NCI-H1417 treated with DMSO at 0.1 percent for 48 hours (cell line): ENCODE measurements around the gene SBDS.
"Not testable (repeated sequence)": the region's sequence is repeated elsewhere in the genome, so short reads cannot be mapped to it uniquely, and the experiment has no call there.

Experiments used
- DNase-seq: peaks from one replicate; lab custom pipeline; 2025; lab: John Stamatoyannopoulos, UW

The SBDS gene

DNA sequence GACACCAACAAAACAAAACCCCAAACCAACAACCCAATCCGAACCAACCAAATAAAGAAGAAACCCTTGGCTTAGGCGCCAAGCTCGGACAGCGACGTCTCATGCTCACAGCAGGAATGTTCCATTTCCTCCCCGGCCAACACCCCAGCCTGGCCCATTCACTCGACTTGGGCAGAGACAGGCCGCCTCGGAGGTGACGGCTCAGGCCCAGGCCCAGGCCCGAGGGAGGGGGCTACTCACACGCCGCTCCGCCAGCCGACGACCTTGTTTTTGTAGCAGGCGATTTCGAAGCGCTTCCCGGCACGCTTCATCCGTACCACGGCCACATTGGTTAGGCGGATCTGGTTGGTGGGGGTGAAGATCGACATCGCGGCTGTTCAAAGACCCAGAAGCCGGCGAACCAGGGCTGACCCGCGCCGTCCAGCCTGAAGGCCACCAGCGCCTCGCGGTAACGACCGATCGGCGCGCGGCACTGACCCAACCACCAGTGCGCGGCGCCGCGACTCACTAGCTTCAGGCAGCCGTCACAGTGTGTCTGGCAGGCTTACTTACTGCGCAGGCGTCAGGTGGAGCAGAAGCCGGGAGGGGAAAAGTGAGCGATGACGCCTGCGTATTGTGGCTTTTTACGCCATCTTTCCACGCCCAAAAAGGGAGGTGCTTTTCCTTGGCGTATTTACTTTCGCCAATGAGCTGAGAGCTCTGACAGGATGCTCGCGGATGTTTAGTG lies at the start of gene SBDS:
Gene SBDS, minus strand, starts transcription at position 537 of the 727 bp plus-strand sequence. Its CDS starts 169 bp downstream, at position 368.
- DNase-seq = peak; percentile 92

DNA sequence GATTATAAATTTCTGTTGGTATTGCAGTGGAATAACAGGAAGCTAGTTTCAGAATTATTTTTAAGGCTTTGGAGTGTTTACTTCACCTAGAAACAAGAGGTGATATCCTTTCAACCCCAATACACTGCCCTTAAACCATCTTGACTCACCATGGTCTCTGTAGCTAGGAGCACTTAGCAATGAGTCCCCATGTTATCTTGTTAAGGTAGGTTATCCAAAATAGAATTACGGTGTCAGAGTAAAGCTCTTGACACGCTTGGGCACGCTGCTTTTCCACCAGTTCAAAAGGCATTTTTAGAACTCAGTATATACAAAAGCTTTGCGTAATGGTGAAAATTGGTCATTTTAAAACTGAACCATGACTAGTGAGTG lies 48.2 kb upstream of the SBDS start:
- DNase-seq = not testable (repeated sequence)

DNA sequence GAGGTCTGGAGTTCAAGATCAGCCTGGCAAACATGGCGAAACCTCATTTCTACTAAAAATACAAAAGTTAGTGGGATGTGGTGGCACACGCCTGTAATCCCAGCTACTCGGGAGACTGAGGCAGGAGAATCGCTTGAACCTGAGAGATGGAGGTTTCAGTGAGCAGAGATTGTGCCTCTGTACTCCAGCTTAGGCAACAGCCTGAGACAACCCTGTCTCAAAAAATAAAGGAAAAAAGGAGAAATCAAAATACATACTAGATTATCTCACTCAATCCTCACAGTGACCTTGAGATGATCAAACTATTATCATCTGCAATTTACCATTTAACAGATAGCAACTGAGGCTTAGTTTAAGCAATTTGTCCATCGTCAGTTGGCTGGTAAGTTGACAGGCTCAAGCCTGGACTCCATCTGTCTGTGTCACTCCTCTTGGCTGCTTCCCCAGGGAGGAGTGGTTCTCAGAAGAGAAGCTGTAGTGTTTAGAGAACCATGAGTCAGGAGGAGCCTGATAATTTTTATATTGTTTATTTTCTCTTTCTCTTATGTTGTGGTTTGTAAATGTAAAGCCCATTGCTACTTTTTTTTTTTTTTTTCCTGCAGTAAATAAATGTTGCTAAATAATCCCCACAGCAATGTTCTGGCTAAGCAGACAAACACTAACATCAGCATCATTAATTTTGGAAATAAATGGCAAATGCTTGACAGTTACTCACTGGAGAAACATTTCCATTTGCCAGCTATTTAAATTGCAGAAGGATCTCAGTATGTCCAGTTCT lies 47.6 kb upstream of the SBDS start:
- DNase-seq = not testable (repeated sequence)

DNA sequence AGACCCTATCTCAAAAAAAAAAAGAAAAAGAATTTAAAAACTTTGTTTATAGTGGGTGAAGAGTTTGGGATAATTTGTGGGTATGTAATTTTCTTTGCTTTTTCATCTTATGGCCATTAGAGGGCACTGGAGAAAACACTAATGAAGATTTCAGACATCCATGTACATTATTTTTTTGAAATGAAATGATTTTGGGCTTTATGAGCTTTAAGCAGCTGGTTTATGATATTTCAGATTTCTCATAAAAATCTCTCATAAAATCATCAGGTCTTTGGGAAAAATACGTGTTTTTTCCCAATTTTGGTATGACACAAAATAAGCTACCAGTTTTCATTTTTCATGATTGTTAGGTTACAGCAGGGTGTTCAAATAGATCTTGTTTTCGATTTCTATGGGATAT lies 45.4 kb upstream of the SBDS start:
- DNase-seq = not testable (repeated sequence)

DNA sequence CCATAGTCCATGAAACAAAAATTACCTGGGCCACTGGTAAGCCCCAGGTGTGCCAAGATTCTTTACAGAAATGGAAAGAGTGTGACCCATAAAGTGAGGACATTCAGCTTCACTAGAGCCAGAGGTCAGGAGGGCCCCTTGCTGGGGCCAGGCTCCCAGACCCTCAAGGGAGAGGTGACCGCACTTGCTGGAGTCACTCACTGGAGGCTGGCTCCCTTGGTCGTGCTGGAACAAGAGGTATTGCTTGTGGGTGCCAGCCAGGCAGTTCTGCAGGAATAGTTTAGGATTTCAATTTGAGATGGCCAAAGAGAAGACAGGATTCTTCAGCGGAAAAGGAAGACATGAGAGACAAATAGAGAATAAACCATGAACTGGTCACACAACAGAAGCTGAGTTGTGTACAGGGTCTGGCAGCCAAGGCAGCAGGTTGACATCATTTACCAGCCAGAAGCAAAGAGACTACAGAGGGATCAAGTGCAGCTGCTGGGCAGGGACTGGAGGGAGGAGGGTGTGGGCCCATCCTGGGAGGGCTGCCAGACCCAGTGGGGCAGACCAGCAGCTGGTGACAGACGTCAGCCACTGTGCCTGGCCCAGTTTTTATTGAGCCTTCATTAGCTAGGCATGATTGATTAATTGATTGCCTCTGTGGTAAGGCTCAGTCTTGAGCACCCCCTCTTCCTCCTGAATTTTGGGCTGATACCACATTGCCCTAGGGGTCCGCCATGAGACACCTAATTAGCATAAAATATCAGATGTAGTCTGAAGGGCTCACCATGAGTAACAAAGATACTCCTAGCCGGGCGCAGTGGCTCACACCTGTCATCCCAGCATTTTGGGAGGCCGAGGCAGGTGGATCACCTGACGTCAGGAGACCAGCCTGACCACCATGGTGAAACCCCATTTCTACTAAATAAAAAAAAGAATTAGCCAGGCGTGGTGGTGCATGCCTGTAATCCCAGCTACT lies 41.3 kb upstream of the SBDS start:
- DNase-seq = not testable (repeated sequence)

DNA sequence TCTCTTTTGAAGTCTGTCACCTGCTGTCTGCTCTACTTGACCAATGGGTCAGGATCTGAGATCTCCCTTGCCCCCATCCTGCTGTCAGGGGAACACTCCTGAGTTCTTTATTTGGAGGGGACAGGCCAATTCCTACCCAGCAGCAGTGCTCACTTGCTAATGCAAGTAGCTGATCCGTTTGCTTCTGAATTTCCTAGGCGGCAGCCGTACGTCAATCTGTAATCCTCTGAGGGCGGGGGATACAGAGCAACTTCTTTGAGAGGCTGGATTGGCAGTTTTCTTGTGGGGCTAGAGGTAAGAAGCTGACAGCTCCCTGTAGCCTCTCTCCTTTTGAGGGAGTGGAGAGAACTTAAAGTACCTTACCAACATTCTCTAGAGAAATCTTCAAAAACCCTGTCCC lies 37.9 kb upstream of the SBDS start:
- DNase-seq = no peak

DNA sequence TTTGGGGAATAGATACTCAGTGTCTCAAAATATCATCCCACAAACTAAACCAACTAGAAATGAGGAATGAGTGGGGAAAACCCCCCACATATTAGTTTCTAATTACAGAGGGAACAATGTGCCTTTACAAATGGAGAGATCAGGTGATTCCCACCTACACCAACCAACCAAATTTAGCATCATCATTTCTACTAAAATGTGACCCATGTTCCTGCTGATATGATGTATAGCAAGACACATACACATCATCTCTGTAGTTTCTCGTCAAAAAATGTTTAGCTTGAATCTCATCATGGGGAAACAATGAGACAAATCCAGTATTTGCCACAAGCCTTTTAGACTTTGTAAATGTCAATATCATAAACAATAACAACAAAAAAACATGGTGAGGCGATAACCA lies 36.3 kb upstream of the SBDS start:
- not testable (repeated sequence) for DNase-seq

DNA sequence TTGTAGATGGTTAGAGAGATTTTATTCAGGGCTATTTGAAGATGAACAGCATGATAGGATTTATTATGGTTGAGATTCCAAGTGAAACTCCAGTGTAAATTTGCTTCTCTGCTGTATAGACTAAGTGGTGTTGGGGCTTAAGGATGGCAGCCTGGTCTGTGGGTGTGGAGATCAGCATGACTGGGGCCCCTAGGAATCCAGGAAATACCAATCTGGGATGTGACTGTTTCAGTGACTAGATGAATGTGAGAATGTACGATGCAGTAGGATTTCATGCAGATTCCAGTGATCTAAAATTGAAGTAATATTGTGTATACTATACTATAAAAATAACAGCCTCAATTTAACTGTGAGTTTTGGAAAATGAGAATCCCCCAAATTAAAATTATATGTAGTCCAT lies 30.1 kb upstream of the SBDS start:
- DNase-seq = not testable (repeated sequence)

DNA sequence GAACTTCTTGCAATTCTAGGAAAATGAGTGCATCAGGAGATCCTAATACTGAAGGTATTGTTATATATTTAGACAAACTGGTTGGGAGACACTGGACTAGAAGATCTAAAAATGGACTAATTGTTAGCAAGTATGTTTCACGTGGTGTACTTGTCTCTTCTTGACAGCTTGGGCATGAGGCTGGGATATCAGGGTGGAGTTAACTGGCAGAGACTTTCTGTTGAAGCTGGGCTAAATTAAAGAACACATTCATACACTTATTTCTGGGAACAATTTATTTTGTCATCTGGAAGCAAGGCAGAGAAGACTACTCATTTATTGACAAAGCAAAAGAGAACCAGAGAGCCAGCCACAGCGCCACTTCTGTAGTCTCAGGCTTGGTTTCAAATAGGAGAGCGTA lies 27.1 kb upstream of the SBDS start:
- DNase-seq = no peak

DNA sequence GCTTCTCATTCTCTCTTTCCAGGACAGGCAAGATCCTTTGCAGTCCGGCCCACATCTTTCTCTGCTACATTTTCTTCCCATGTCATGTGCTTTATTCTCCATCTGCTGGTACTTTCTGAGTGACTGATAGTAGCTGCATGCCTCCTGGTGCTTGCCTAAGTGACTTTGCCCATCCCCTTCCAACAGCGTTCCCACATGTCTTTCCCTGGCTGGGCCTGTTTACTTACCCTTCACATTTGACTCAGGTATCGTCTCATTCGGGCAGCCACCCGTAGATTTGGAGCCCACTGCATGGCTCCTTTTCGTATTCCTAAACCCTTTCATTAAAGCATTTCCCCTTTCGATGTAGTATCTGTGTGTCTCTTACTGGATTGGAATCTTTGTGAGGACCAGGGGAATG lies 25.9 kb upstream of the SBDS start:
- DNase-seq = no peak

DNA sequence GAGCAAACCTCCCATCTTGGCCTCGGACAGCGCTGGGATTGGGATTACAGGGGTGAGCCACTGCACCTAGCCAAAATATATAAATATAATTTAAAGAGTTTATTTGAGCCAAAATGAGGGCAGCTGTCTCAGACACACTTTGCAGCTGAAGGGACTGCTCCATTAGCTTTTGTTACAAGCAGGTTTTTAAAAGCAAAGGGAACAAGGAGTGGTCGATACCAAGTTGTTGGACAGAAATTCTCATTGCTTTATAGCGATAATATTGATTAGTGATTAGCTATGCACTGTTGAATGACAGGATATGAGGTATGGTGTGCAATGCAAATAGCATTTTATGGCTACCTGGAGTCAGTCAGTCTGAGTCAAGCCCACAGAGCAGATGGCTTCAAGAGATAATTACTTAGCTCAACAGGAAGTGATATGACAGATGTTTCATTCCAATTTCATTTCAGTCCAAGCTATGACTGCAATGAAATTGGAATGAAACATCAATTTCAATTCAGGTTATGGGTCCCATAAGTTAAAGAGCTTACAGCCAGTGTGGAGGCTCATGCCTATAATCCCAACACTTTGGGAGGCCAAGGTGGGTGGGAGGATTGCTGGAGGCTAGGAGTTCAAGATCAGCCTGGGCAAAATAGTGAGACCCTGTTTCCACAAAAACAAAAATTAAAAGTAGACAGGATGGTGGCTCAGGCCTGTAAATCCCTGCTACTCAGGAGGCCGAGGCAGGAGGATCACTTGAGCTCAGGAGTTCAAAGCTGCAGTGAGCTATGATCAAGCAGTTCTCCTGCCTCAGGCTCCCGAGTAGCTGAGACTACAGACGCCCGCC lies 24.4 kb upstream of the SBDS start:
- DNase-seq = peak; percentile 21

DNA sequence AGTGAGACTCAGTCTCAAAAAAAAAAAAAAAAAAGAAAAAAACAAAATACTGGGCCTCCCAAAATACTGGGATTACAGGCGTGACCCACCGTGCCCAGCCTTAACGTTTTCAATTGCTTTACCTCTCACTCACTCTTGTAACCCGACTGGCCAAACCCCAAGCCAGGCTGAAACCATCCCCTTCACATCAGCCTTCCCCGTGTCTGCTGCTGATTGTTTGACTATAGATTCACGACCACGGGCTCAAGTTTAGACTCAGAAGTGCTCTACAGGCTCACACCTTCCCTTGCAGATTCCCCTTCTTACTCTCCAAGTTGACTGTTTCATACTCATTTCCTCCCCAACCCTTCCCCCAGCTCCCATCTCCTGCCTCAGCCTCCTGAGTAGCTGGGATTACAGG lies 23.6 kb upstream of the SBDS start:
- no peak for DNase-seq

DNA sequence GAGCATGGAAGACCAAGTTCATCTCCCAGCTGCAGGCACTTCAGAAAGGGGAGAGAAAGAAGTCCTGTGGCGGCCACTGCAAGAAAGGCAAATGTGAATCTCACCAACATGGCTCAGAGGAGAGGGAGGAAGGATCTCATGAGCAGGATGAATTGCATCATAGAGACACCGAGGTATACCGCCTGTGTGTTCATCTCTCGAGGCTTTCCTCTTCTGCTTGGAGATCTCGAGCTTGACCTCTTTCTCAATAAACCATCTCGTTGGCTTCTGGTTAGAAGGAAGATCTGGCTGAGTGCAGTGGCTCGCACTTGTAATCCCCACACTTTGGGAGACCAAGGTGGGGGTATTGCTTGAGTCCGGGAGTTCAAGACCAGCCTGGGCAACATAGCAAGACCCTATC lies 22.6 kb upstream of the SBDS start:
- DNase-seq = not testable (repeated sequence)

DNA sequence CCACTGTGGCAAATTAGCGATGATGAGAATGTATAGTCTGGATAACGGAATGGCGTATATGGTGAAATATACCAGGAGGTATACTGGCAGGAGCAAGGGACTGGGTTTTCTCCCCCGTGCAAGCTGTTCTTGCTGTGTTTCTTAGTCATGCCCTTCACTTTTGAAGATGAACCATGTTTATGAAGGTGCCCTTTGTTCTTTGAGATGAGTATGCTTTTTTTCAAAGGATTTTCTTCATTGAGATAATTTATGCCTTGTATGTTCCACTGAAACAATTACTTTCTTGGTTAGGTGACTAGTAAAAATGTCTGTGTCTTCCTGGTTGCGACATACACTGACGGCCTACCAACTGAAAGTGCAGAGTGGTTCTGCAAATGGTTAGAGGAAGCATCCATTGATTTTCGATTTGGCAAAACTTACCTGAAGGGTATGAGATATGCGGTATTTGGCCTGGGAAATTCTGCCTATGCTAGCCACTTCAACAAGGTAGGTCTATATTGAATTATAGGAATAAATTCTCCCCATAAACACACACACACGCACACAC lies 18.8 kb upstream of the SBDS start:
- DNase-seq = not testable (repeated sequence)

DNA sequence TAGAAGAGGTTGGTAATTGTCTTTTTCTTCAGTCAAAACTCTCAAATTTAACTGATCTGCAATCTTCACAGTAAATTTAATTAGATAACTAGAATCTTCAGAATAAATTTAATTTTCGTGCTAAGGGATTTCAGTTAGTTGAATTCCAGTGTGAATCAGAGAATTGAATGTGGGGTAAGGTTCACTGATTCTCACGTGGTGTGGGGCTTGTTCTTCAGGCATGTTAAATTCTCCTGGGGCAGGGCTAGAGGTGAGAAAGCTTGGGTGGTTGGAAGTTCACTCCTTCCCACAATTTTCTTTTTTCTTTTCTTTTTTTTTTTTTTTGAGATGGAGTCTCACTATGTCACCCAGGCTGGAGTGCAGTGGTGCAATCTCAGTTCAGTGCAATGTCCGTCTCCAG lies 14.3 kb upstream of the SBDS start:
- DNase-seq = not testable (repeated sequence)

DNA sequence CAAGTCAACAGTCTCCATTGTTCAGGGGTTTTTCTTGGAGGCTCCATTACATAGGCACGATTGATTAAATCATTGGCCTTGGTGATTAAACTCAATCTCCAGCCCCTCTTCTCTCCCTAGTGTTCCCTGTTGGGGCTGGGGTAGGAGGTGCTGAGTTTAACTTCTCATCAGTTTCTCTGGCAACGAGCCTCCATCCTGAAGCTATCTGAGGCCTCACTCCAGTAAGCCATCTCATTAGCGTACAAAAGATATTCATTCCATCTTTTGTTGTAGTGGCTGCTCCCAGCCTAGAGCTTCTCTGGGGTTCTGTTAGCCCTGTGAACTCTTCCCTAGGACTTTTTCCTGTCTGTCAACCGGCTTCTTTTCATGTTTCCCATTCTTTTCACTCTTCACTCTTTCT lies 12.9 kb upstream of the SBDS start:
- DNase-seq = no peak

DNA sequence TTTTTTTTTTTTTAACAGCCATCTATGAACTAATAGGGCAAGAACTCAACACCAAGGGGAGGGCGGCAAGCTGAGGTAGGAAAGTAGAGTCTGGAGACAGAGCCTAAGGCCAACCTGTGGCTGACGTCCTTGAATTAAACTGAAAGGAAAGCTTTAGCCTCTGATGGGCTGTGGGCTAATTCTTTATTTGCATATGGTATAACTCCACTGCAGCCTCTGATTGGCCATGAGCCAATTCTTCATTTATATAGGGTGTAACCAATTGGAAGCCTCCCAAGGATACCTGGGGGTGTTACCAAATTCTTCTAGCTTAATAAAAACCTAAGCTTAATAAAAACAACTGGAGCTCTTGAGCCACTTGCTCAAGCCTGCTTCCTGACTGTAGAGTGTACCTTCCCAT lies 11.6 kb upstream of the SBDS start:
- DNase-seq = no peak

DNA sequence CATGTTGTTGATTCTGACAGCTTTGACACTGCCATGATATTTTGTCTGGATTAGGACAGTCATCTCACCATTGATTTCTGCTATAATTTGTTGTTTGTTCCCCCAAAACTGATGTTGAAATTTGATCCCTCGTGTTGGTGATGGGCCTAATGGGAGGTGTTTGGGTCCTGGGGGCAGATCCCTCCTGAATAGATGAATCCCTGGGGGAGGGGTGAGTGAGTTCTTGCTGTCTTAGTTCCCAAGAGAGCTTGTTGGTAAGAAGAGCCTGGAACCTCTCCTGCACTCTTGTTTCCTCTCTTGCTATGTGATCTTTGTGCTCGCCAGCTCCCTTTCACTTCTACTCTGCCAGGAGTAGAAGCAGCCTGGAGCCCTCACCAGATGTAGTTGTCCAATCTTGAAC lies 8.8 kb upstream of the SBDS start:
- not testable (repeated sequence) for DNase-seq

DNA sequence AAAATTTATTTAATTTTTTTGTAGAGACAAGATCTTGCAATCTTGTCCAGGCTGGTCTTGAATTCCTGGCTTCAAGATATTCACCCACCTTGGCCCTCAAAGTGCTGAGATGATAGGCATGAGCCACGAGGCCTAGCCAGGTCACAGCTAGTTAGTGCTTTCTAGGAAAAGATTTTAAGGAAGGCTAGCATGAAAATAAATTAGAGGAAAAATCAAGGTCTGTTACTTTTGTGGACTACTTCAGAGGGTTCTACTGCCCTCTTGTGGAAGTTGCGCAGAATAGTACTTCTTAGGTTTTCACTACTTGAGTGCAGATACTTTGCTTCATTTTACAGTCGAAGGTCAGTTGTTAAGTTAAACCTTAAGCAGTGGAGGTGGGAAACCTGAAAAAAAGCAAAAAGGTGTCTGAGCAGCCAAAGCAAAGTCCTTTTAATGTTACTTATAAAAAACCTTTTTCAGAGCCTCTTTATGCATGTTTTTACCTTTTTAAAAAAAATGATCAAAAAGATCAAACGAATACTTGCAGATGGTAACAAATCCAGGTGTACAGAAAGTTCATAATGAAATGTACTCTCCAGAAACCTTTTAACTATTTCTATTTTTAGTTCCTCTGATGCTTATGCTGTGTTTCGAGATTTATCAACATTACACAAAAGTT lies 5.3 kb upstream of the SBDS start:
- DNase-seq = not testable (repeated sequence)

DNA sequence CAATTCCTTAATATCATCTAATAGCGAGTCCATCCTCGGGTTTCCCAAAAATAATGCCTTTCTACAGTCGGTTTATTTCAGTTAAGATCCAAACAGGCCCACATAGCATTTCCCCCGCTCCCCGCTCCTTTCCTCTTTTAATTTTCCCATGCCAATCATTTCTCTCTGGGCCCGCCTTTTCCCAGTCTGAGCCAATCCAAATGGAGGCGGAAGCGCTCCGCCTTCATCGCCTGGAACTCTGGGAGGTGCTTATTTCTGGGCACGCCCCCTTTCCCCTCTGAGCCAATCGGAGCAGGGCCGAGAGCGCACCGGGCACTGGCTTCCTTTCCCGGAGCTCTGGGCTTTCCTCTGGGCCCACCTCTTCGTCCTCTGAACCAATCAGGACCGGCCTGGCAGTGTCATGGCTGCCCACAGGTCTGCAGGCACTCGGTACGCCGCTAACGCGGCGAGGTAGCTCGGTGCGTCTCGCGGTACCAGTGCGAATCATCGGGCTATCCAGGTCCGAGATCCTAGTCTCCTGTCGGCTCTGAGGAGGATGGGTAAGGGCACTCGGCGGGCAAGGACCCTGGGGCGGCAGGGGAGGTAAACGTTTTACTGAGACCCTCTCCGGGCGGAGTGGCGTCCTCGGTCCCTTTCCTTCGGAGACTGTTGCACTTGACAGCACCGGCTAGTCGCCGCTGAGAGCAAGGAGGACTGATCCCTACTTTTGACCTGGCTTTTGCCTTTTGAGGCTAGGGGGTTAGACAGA lies 1.2 kb upstream of the SBDS start, which contains the start of gene TYW1:
Gene TYW1, plus strand, starts transcription at position 390 of the 748 bp plus-strand sequence. Its CDS starts 146 bp downstream, at position 536.
- peak; percentile 98 for DNase-seq
